GM19397 (cell line): ENCODE data around the gene ODF2.
"Not testable (repeated sequence)": the region's sequence is repeated elsewhere in the genome, so short reads cannot be mapped to it uniquely, and the experiment has no call there.

Source experiments
- ATAC-seq: cut with Tn5 transposase; IDR thresholded peaks from one replicate; pipeline ENCODE4 v1.9.1; 2021; ENCODE audit warnings: mild to moderate bottlenecking, moderate library complexity; ENCODE audit not compliant: unreplicated experiment

The ODF2 gene

DNA sequence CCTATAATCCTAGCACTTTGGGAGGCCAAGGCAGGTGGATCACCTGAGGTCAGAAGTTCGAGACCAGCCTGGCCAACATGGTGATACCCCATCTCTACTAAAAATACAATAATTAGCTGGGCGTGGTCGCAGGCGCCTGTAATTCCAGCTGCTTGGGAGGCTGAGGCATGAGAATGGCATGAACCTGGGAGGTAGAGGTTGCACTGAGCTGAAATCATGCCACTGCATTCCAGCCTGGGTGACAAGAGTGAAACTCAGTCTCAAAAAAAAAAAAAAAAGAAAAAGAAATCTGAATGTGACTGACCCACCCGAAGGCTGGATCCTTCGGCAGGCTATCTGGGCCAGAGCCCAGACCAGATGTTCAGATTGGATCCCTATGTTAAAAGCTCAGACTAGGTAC lies 32.5 kb upstream of the ODF2 start:
- ATAC-seq: not testable (repeated sequence)

- no peak for ATAC-seq
Observed at GRCh38 chr9:128424268-128424780, 31.5 kb upstream of the ODF2 start.

DNA sequence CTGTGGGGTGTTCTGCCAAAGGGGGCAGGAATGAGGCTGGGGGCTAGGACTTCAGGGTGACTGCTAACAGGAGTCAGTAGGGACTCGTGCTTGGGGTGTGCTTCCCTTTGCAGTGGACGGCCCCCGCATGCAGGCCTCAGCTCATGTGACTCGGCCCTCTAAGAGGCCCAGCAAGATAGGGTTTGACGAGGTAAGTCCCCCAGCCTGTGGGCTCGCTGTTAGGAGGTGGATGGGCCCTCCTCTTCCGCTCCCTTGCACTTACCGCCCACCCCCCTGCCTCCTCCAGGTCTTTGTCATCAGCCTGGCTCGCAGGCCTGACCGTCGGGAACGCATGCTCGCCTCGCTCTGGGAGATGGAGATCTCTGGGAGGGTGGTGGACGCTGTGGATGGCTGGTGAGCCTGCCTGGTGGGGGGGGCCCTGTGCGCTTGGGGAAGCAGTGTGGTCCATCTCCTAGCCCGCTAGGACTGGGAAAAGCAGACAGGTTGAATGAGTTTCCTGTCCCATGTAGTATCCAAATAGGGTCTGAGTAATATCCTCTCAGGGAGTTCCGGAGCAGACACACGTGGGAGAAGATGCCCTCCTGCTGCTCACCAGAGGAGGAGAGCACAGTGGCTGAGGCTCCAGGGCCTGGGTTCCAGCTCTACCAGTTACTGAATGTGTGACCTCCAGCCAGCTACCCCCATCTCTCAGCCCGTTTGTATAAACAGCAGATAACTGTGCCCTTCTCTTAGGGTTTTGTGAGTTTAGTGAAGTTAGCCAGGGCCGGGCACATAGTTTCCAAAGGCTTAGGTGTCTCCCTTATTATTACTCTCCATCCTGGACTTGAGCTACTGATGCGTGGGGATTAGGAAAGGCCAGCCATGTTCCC lies 26.9 kb upstream of the ODF2 start:
- no peak for ATAC-seq

DNA sequence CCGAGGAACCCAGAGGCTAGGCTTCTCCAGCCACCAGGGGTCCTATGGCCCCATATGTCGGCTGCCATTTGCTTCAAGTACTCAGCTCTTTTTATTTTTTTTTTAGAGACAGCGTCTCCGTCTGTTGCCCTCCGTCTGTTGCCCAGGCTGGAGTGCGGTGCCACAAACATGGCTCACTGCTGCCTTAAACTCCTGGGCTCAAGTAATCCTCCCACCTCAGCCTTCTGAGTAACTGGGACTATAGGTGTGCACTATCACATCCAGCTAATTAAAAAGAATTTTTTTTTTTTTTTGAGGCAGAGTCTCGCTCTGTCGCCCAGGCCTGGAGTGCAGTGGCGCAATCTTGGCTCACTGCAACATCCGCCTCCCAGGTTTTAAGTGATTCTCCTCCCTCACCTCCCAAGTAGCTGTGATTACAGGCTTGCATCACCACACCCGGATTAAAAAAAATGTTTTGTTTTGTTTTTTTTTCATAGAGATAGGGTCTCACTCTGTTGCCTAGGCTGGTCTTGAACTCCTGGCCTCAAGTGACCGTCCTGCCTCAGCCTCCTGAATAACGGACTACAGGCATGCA lies 26.2 kb upstream of the ODF2 start:
- ATAC-seq: no peak

DNA sequence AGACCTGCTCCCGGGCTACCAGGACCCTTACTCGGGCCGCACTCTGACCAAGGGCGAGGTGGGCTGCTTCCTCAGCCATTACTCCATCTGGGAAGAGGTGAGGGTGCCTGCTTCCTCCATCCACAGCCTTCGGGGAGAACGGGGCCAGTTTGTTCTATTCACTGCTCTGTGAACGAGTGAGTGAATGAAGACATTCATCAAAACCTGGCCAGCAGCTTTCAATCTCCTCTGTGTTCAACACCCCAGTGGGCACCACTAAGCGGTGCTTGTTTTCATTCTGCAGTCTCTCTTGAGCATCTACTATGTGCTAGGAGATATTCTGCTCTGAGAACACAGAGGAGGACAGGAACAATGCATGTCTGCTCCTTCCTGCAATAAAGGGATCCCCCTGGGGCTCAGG lies 24.6 kb upstream of the ODF2 start:
- no peak for ATAC-seq

- no peak for ATAC-seq
Observed at GRCh38 chr9:128434340-128434739, 21.5 kb upstream of the ODF2 start.

DNA sequence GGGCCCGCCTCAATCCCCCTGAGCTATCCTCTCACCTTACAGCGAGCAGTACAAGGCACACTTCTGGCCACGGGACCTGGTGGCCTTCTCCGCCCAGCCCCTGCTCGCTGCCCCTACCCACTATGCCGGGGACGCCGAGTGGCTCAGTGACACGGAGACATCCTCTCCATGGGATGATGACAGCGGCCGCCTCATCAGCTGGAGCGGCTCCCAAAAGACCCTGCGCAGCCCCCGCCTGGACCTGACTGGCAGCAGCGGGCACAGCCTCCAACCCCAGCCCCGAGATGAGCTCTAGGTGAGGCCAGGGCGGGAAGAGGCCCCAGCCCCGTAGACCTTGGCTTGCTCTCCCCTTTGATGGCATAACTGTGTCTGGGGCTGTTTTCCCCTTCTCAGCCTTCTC lies 20.2 kb upstream of the ODF2 start:
- no peak for ATAC-seq

- ATAC-seq: peak; percentile 66
Observed at GRCh38 chr9:128438343-128439109, 17.3 kb upstream of the ODF2 start.

GRCh38 chr9:128439273-128439672 lies 16.5 kb upstream of the ODF2 start:
- ATAC-seq: no peak

DNA sequence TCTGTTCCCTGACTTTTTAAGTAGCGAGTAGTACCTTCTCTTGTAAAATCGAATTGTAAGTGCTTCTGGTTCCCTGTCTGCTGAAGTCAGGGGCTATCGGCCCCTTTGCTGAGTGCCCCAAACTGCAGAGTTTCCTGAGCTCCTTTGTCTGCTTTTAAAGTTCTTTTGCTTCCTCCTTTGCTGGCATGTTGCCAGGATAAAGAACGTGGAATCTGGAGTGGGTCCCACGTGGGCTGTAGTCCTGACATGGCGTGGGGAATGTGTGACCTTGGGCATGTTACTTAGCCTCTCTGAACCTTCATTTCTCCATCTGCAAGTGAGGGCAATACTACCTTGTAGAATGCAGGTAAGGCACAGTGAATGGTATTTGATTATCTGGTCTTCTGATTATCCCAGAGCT lies 13.7 kb upstream of the ODF2 start:
- no peak for ATAC-seq

DNA sequence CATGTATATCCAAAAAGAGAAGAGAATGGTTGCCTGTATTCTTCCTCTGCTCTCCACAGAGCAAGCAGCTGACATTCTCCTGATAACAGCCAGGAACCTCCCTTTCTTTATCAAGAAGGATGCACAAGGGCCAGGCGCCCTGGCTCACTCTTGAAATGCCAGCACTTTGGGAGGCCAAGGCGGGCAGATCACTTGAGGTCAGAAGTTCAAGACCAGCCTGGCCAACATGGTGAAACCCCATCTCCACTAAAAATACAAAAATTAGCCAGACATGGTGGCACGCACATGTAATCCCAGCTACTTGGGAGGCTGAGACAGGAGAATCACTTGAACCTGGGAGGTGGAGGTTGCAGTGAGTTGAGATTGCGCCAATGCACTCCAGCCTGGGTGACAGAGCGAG lies 9.3 kb upstream of the ODF2 start:
- ATAC-seq: not testable (repeated sequence)

GRCh38 chr9:128448746-128449145 lies 7.1 kb upstream of the ODF2 start:
- ATAC-seq: no peak

DNA sequence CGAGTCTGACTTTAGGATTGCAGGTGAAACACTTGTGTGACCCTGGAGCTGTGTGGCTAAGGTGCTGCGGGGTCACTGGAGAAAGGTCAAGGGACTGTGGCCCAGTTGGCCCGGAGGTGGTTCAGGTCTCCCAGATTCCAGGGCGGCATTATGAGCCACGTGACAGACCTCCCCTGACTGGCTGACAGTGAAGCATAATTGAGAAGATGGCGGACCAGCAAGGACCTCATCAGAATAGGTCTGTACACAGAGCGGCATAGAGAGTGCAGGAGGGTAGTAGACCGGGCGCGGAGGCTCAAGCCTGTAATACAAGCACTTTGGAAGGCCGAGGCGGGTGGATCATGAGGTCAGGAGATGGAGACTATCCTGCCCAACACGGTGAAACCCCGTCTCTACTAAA lies 815 bp upstream of the ODF2 start:
- ATAC-seq: no peak

DNA sequence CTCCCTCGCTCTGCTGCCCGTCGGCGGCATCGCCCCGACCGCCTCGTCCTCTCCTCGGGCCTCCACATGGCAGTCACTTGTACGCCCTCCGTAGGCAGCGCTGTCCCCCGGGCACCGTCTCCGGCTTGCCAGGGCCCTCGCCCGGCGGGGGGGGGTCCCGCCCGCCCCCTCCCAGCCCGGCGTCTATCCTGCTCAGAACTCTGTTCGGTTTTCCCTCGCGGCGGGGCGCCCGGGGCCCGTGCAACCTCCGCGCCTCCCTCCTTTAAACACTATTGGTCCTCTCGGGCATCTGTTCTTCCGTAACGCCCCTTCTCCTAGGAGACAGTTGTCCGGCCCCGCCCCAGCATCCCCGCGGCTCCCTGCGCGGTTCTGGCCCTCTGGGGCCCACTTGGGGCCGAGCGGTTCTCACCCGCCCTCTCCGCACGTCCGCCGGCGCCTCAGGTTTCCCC lies 831 bp downstream of the ODF2 start:
- peak; percentile 51 for ATAC-seq

DNA sequence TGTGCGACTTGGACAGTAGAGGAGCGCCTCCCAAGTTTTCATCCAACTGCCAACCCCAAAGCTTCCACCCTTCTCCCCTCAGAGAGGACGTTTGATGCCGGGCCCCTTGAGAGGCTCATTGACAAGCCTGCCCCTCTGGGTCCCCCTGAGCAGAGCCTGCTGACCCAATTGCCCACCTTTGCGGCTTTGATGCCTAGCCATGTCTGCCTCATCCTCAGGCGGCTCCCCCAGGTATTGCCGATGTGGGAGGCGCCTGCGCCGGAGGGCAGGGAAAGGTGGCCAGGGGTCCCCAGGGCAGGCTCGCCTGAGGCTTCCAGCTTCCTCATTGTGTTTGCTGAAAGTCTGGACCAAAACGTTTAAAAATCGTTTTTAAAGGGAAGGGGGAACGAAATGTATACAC lies 1.4 kb downstream of the ODF2 start:
- ATAC-seq: no peak

DNA sequence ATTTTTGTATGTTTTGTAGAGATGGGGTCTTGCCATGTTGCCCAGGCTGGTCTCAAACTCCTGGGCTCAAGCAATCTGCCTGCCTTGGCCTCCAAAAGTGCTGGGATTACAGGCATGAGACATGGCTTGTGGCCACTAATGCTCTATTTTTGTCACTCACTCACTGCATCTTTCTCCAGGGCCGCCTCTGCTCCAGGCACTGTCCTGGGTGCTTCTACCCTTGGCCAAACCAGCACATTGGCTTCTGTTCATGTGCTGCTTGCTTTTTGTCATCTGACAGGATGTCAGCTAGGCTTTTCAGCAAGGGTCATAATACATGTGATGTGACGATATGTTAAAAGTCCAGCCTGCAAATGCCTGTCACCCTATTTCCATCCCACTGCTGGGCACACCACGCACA lies 3.2 kb downstream of the ODF2 start:
- no peak for ATAC-seq

- no peak for ATAC-seq
Observed at GRCh38 chr9:128469070-128469469, 13.3 kb downstream of the ODF2 start.

DNA sequence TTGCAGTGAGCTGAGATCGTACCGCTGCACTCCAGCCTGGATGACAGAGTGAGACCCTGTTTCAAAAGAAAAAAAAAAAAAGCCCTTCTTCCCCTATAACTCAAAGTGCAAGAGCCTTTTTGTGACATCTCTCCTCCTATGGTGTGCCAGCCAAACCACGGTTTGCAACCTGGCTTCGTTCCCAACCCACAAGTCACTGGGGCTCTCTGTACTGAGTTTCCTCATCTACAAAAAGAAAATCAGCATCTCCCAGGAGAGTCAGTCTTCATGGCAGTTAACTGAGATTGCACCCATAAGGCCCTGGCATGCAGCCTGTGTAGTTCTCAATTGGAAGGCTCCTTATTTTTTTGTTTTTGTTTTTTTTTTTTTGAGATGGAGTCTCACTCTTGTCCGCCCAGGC lies 14.8 kb downstream of the ODF2 start:
- ATAC-seq: no peak

DNA sequence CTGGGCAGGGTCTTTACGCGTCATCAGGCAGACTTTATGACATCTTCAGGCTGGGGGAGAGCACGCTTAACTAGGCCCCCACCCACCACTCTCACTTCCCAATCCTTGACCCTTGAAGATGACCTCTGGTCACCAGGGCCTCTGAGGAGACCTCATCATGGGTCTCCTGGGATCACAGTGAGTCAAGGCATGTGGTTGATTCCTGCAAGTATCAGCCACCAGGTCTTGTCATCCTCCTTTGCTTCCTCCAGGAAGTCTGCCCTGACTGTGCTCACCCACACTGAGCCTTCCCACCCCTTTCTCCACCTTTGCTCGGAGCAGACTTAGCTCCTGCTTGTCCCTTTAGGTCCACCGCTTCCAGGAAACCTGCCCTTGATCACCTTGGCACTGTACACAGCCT lies 17.3 kb downstream of the ODF2 start:
- no peak for ATAC-seq

DNA sequence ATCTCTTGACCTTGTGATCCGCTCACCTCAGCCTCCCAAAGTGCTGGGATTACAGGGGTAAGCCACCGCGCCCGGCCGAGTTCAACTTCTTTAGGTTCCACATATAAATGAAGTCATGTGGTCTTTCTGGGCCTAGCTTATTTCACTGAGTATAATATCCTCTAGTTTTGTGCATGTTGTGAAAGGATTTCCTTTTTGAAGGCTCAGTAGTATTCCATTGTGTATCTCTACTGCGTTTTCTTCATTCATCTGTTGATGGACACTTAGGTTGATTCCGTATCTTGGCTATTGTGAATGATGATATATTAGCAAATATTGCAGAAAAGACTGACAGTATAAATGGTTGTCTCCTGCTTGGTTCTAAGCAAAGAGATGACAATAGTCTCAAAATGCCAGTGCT lies 20.1 kb downstream of the ODF2 start:
- ATAC-seq: no peak

GRCh38 chr9:128479262-128479661 lies 23.5 kb downstream of the ODF2 start:
- no peak for ATAC-seq

DNA sequence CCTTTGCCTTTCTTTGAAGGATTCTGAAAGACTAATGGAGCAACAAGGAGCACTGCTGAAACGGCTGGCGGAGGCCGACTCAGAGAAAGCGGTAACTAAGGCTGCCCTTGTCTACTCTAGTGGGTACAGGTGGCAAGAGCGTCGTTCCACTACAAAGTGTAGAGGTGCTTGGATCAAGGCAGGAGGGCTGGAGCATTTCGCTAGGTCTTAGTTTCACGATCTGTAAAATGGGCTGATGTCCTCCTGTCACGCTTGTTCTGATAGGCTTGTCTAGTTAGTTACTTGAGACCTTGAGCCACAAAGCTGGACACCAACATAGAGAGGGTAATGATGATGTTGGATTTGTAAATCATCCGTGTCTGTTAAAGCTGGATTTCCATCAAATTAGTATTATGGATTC lies 25.8 kb downstream of the ODF2 start:
- ATAC-seq: no peak
